HG02623 (cell line): ENCODE measurements around the gene ETV6.

Experiments used
- ATAC-seq: cut with Tn5 transposase; IDR thresholded peaks from one replicate; pipeline ENCODE4 v1.9.1; 2021; ENCODE audit warnings: moderate library complexity; ENCODE audit not compliant: unreplicated experiment

The ETV6 gene

DNA sequence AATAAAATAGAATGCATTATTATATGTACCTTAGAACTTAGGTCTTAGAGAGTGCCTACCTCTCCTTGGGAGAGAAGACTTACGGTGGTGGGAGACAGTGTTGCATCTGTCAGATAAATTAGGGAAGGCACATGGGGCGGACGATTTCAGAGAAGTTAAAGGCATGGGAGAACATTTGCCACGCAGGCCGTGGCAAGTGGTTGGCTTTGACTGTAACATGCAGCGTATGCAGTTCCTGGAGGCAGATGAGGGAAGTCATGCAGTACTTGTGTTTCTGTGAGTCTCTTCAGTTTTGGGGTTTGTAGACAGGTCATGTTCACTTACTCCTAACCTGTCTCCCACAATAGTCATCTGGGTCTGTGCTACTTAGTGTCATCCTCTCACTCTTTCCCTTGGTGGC lies 43.6 kb downstream of the ETV6 start:
- no peak for ATAC-seq

- ATAC-seq, result no peak
Measured at GRCh38 chr12:11693601-11694000, 44.1 kb downstream of the ETV6 start.

- no peak for ATAC-seq
Measured at GRCh38 chr12:11694528-11694927, 45.1 kb downstream of the ETV6 start.

GRCh38 chr12:11695321-11695720 lies 45.8 kb downstream of the ETV6 start:
- ATAC-seq, result no peak

DNA sequence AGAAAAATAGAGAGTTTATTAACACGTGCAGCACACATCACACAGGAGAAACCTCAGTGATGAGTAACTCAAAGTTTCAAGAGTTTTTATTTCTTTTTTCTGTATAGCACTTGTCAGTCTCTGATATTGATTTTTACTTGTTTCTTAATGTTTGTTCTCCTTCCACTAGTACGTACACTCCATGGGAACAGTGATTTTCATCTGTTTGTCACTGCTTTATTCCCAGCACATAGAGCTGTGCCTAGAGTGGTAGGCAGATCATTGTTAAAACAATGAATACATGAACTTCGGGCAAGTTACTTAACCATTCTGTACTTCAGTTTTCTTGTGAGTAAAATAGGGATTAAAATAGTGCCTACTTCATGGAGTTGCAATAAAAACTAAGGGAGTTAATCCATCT lies 46.6 kb downstream of the ETV6 start:
- ATAC-seq, result no peak

GRCh38 chr12:11697131-11697530 lies 47.7 kb downstream of the ETV6 start:
- no peak for ATAC-seq

GRCh38 chr12:11697670-11698387 lies 48.4 kb downstream of the ETV6 start:
- no peak for ATAC-seq

GRCh38 chr12:11698729-11699128 lies 49.3 kb downstream of the ETV6 start:
- ATAC-seq, result no peak

DNA sequence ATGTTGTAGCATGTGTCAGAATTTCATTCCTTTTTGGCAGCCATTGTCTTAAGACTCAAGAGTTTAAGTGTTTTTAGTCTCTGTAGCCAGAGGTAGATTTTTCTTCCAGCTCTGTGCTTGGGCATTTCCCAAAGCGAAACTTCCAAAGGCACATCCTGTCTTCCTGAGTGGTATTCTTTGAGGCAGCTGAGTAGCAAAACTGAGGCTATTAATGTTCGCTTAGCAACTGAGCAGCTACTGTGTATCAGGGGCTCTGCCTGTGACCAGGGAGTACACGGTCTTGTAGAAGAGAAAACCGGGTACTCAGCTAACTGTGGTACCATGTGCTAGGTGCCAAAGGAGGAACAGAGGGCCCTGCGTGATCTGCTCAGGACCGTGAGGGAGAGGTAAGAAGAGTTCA lies 52.0 kb downstream of the ETV6 start:
- no peak for ATAC-seq

- ATAC-seq, result no peak
Measured at GRCh38 chr12:11702959-11703358, 53.5 kb downstream of the ETV6 start.

GRCh38 chr12:11703378-11703777 lies 53.9 kb downstream of the ETV6 start:
- no peak for ATAC-seq

DNA sequence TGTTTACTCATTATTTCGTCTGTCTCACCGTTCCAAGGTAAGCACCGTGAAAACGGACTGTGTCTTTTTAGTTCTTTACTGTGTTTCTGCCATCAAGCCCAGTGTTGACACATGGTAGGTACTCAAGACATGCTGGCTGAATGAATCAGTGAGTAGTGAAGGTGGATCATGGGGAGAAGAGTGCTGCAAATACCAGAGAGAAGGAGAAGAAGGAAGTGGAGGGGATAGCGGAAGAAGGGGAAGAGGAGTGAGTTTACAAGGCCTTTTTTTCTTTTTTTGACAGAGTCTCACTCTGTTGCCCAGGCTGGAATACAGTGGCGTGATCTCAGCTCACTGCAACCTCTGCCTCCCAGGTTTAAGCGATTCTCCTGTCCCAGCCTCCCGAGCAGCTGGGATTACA lies 54.6 kb downstream of the ETV6 start:
- no peak for ATAC-seq

- ATAC-seq, result no peak
Measured at GRCh38 chr12:11705010-11705409, 55.5 kb downstream of the ETV6 start.

DNA sequence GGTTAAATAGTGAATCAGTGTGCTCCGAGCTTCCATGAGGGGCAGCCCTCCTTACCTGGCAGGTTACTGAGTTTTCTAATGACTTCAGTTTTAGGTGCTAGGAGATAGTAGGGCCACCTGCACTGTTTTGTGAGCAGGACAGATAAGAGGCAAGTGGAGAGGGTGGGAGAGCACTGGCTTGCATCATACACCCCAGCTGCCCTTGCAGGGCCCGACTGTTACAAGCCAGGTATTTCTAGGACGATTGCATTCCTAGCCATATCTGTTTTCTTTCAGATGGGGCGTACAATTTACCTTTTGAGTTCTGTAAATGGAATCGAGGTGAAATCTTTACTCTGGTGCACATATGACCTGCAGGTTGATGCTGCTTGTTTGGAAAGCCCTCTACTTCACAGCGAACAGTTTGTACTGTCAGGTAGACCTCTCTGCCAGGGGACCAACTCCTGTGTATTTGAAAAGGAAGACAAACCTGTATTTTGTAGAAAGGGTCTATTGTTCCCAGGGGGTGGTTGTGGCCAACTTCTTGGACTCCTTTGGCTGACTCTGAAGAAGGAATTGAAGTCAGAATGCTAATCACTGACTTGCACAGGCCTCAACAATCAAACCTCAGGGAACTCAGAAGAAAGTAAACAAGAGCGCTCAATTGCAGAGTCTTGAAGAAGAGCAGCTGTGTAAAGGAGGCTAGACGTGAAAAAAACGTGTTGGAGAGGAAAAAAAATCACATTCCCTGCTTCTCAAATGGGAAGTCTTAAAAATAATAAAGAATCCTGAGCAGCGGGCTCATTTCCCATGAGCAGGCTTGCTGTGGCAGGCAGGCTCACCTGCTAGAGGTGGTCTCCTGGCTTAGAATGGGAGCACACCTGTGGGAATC lies 57.3 kb downstream of the ETV6 start:
- ATAC-seq, result no peak

DNA sequence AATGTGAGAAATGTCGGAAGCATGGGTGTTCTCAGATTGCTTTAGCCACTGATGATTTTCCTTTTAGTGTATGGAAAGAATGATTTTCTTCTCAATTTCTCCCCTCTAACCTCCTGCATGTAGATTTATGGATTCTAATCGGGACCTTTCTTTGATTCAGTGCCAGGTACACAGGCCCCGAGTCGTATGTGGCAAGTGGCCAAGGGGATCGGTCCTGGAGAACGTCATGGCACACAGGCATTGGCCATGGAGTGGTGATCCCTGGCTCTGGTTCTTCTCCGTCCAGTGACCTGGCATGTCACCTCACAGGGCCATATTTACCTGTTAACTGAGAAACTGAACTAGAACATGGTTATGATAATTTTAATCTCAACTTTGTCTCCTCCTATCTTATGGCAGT lies 58.1 kb downstream of the ETV6 start:
- no peak for ATAC-seq

DNA sequence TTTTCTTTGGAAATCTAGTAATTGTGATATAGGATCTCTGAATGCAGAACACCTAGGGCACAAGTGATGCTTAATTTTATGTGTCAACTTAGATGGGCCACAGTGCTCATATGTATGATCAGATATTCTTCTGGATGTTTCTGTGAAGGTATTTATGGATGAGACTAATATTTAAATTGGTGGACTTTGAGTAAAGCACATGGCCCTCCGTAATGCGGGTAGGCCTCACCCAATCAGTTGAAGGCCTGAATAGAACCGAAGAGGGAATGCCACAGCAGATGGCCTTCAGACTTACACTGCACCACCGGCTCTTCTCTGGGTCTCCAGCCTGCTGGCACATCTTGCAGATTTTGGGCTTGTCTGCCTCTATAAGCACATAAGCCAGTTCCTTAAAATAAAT lies 60.0 kb downstream of the ETV6 start:
- ATAC-seq, result no peak

- no peak for ATAC-seq
Measured at GRCh38 chr12:11710431-11710830, 61.0 kb downstream of the ETV6 start.

- ATAC-seq, result no peak
Measured at GRCh38 chr12:11710906-11711305, 61.4 kb downstream of the ETV6 start.

- no peak for ATAC-seq
Measured at GRCh38 chr12:11711651-11712327, 62.3 kb downstream of the ETV6 start.

DNA sequence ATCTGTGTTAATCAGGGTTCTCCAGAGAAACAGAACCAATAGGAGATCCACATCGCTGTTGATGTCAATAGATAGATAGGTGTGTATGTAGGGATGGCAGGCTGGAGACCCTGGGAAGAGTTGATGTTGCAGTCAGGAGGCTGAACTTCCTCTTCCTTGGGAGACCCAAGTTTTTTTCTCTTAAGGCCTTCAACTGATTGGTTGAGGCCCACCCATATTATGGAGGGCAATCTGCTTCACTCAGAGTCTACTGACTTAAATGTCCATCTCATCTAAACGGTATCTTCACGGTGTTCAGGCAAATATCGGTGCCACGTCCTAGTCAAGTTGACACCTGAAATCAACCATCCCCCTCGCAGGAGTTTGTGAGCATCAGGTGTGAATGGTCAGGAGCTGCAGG lies 63.0 kb downstream of the ETV6 start:
- no peak for ATAC-seq

- ATAC-seq, result no peak
Measured at GRCh38 chr12:11713202-11713601, 63.7 kb downstream of the ETV6 start.

GRCh38 chr12:11714626-11715025 lies 65.2 kb downstream of the ETV6 start:
- ATAC-seq, result no peak
